ENCODE results near the gene TTC1. TPM values are rescaled to one million over a fixed set of nuclear protein-coding genes. Genes with fewer than 3 reads are reported as not detected.

The TTC1 gene
- total RNA-seq, 1 experiment from 2014 or later = 57.1 TPM

- in situ Hi-C loops (cut with HindIII; ENCODE audit: low pct_unique_long_range_greater_than_20kb, low sequenced_read_pairs) = no loop called here
- DNase-seq (ENCODE audit: low read depth, low spot score) = no peak
Measured at GRCh38 chr5:160096178-160096577, 87.2 kb downstream of the TTC1 start.

GRCh38 chr5:160097991-160098390 lies 89.1 kb downstream of the TTC1 start:
- in situ Hi-C loops (cut with HindIII; ENCODE audit: low pct_unique_long_range_greater_than_20kb, low sequenced_read_pairs) = no loop called here
- no peak for DNase-seq (ENCODE audit: low read depth, low spot score)

GRCh38 chr5:160105686-160106360 lies 96.9 kb downstream of the TTC1 start:
- no peak for DNase-seq (ENCODE audit: low read depth, low spot score)
- in situ Hi-C loops (cut with HindIII; ENCODE audit: low pct_unique_long_range_greater_than_20kb, low sequenced_read_pairs) = no loop called here

DNA sequence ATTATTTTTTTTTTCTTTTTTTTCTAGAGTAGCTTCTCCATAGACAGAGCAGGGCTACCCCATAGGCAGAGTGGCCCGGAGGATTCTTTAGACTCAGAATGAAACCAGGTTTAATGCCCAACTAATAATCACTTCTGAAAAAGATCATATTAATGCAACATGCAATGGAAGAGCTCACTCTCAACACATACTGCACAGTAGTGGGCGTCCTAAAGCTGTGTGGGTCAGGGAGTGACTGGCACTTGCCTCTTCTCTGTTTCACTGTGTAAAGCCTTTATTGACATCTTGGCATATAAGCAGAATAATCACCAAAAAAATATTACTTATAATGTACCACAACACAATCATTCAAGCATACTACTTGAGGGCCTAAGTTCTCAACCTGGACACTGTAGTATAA lies 99.2 kb downstream of the TTC1 start:
- in situ Hi-C loops (cut with HindIII; ENCODE audit: low pct_unique_long_range_greater_than_20kb, low sequenced_read_pairs) = no loop called here
- no peak for DNase-seq (ENCODE audit: low read depth, low spot score)

Small RNA genes lying within 50 kb of the gene (small RNA-seq; reads per million reads assigned to genes)
- 0 reads per million in 2 experiments for gene RF00019

Other genes starting within 250 kb of the TTC1 start
- gene ADRA1B, start 92.7 kb upstream of the TTC1 start, total RNA-seq (2014; rRNA removed; shearing (Covaris generic)) = not detected in 2 replicates
- gene PWWP2A, start 110.3 kb downstream of the TTC1 start, total RNA-seq (2014; rRNA removed; shearing (Covaris generic)) = 8.1 and 8.8 TPM in 2 replicates
- 3.0 and 3.4 TPM in 2 replicates for gene FABP6, start 220.4 kb downstream of the TTC1 start, total RNA-seq (2014; rRNA removed; shearing (Covaris generic))

All from SK-MEL-5 (cell line).